Ectodermal cell (in vitro differentiated cells): ENCODE data around the gene MCM3.

ENCODE experiments used
- H3K27ac ChIP-seq: 2 replicates; pipeline ENCODE4 v1.7.0; 2013; ENCODE audit warnings: mild to moderate bottlenecking, low read depth, low read length; ENCODE audit not compliant: insufficient read depth, poor library complexity, severe bottlenecking
- H3K27me3 ChIP-seq: 2 replicates; pipeline ENCODE4 v1.7.0; 2013; ENCODE audit warnings: mild to moderate bottlenecking, low read length; ENCODE audit not compliant: insufficient read depth, control insufficient read depth, poor library complexity, severe bottlenecking
- H3K36me3 ChIP-seq: one replicate; pipeline ENCODE4 v1.7.0; 2013; ENCODE audit warnings: low read length; ENCODE audit not compliant: control insufficient read depth, insufficient read depth
- H3K4me1 ChIP-seq: one replicate; pipeline ENCODE4 v1.7.0; 2013; ENCODE audit warnings: low read length; ENCODE audit not compliant: control insufficient read depth, insufficient read depth
- H3K4me3 ChIP-seq: 2 replicates; pipeline ENCODE4 v1.7.0; 2013; ENCODE audit warnings: low read depth, low read length, control low read depth; ENCODE audit not compliant: insufficient read depth
- H3K9me3 ChIP-seq: 2 replicates; pipeline ENCODE4 v1.7.0; 2013; ENCODE audit warnings: mild to moderate bottlenecking, low read length, moderate library complexity; ENCODE audit not compliant: control insufficient read depth
- WGBS, 2 experiments: methylation state at CpG; one replicate each; pipeline ENCODE4 v1.1.7; 2013; ENCODE audit warnings: missing lambda C conversion rate in 2 of 2; 5-methylcytosine and 5-hydroxymethylcytosine counted together

Gene MCM3

GRCh38 chr6:52253494-52253893 lies 31.0 kb downstream of the MCM3 start:
- Histone ChIP-seq H3K27me3 (no peaks in the 10 kb centered on the region), H3K36me3 (no peaks in the 10 kb centered on the region), H3K27ac (no peak overlapping the region), H3K4me1 (no peaks in the 10 kb centered on the region), H3K9me3 (no peaks in the 10 kb centered on the region), H3K4me3 (no peak overlapping the region)
- 74 to 75% methylated on average over 9 of the region's 9 CpGs for WGBS, 2 experiments

GRCh38 chr6:52251113-52251512 lies 33.4 kb downstream of the MCM3 start:
- no peaks in the 10 kb centered on the region for H3K36me3 ChIP-seq
- H3K27ac ChIP-seq: no peak overlapping the region
- no peaks in the 10 kb centered on the region for H3K27me3 ChIP-seq
- H3K4me3 ChIP-seq: no peak overlapping the region
- no peaks in the 10 kb centered on the region for H3K9me3 ChIP-seq
- no peaks in the 10 kb centered on the region for H3K4me1 ChIP-seq

DNA sequence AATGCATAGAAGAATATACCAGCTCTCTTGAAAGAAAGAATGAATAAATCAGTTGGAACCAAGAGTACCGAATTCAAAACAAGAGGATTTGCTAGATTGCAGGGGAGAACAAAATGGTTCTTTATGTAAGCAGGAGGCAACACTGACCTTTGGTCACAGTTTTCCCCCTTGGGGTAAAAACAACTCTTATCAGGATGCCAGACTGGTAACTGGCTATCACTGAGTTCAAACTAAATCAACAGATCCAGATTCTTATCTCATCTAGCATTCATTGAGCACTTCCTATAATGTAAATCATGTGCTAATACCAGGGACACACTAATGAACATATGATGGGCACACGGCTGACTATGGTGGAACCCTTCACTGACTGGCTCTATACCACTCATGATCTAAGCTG lies 35.5 kb downstream of the MCM3 start:
- Histone ChIP-seq H3K27ac (no peak overlapping the region), H3K4me1 (no peaks in the 10 kb centered on the region), H3K4me3 (no peak overlapping the region), H3K27me3 (no peaks in the 10 kb centered on the region), H3K9me3 (no peaks in the 10 kb centered on the region), H3K36me3 (no peaks in the 10 kb centered on the region)
- WGBS, 2 experiments: 96% methylated on average over 2 of the region's 2 CpGs

DNA sequence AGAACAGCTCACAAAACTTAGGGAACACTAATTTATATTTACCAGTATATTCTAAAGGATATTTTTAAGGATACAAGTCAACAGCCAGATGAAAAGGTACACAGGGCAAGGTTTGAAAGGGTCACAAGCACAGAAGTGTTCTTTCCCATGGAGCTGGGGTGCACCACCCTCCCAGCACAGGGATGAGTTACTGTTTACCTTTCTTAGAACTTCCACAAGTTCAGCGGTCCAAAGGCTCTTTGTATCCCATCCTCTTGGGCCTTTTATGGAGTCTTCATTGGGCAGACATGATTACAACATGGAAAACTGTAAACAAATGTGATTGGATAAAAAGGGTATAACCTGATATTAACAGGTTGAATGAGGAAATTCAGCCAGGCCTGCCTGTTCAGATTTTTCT lies 39.1 kb downstream of the MCM3 start:
- WGBS, 2 experiments: 80 to 100% methylated on average over 1 of the region's 1 CpG
- no peak overlapping the region for H3K27ac ChIP-seq
- H3K4me3 ChIP-seq: no peak overlapping the region
- no peaks in the 10 kb centered on the region for H3K27me3 ChIP-seq
- H3K36me3 ChIP-seq: no peaks in the 10 kb centered on the region
- no peaks in the 10 kb centered on the region for H3K4me1 ChIP-seq
- no peaks in the 10 kb centered on the region for H3K9me3 ChIP-seq

DNA sequence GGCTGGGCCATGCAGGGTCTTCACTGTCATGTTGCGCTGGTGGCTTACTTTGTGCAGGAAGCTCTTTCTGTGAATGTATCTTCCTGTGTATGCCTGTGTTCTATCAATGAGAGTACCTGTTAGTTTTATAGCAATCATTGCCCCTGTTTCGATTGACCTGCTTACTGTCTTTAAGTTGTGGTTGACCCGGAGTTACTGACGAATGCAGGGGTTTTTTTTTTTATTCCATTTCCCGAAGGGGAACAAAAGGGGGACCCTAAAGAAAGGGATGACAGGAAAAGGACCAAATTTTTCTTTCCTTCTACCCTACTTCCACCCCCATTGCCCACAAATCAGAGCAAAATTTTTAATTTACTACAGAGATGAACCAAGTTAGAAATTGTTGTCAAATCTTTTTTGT lies 40.1 kb downstream of the MCM3 start, which contains the start of gene IL17F:
TSS of gene IL17F (minus strand) at position 101 of the 400 bp plus-strand sequence. CDS start at position 30, 71 bp downstream.
- Histone ChIP-seq H3K36me3 (no peaks in the 10 kb centered on the region), H3K4me3 (no peak within 1 kb of the TSS), H3K4me1 (no peaks in the 10 kb centered on the region), H3K9me3 (no peaks in the 10 kb centered on the region), H3K27ac (no peak within 1 kb of the TSS), H3K27me3 (no peaks in the 10 kb centered on the region)
- 86 to 91% methylated on average over 5 of the region's 5 CpGs for WGBS, 2 experiments

DNA sequence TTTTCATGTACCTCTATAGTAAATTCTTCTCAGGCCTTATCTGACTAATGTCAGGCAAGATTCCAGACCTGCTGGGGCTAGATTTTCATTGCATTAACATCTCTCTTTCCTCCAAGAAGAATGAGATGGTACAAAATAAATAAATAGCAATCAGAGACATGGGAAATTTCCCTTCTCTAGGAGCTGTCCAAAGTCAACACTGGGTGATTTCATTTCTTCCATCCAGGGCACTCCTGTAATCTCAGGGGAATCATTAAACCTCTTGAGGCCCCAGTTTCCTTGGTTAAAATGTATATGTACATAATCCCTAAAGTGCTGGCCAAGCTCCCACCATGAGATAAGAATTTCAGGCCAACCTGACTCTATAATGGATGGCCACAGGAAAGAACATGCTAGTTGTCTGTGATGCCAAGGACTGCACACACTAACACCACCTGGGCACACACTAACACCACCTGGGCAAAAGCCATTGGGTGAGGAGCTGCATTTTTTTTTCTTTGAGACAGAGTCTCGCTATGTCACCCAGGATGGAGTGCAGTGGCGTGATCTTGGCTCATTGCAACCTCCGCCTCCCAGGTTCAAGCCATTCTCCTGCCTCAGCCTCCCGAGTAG lies 41.2 kb downstream of the MCM3 start:
- Histone ChIP-seq H3K9me3 (no peaks in the 10 kb centered on the region), H3K4me3 (no peak overlapping the region), H3K27me3 (no peaks in the 10 kb centered on the region), H3K36me3 (no peaks in the 10 kb centered on the region), H3K4me1 (no peaks in the 10 kb centered on the region), H3K27ac (no peak overlapping the region)
- WGBS, 2 experiments: 92 to 96% methylated on average over 4 of the region's 4 CpGs

DNA sequence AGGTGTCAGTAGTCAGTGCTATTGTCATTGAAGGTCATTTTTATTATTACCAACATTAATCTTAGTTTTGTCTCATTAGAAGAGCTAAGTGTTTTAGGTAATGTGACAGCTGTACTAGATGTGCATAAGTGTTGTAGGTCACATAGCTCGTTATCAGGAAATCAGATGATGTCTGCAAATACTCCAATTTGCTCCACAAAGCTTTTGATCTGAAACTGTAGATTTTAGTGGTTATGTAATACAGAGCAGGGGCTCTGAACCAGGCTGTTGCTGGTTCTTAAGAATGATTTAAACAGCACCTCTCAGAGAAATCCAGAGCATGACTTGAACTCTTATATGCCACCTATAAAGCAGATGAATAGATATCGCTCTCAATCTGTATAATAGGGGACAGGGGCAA lies 42.7 kb downstream of the MCM3 start:
- Histone ChIP-seq H3K4me3 (no peak overlapping the region), H3K27ac (no peak overlapping the region), H3K9me3 (no peaks in the 10 kb centered on the region), H3K36me3 (no peaks in the 10 kb centered on the region), H3K4me1 (no peaks in the 10 kb centered on the region), H3K27me3 (no peaks in the 10 kb centered on the region)
- 84 to 89% methylated on average over 2 of the region's 2 CpGs for WGBS, 2 experiments

GRCh38 chr6:52233975-52234823 lies 50.3 kb downstream of the MCM3 start:
- WGBS, 2 experiments: 69% methylated on average over 14 to 15 of the region's 15 CpGs
- H3K9me3 ChIP-seq: no peaks in the 10 kb centered on the region
- H3K27ac ChIP-seq: no peak overlapping the region
- no peak overlapping the region for H3K4me3 ChIP-seq
- no peaks in the 10 kb centered on the region for H3K27me3 ChIP-seq
- H3K36me3 ChIP-seq: no peaks in the 10 kb centered on the region
- no peaks in the 10 kb centered on the region for H3K4me1 ChIP-seq

DNA sequence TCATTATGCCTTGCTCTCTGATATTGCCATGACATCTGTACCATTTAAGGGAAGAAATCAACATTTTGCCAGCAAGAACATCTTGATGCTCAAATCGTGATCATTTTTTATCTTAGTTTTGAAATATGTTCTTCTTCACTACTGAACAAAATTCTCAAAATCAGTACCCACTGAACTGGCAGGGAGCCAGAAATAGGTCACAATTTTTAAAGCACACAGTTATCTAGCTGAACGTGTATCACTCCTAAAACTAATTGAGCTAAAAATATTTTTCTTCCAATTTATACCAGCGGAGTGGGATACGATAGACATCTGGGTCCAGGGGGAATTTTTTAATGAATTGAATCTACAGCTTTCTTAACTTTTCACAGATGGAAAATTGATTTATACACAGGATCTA lies 51.5 kb downstream of the MCM3 start:
- Histone ChIP-seq H3K4me1 (no peaks in the 10 kb centered on the region), H3K36me3 (no peaks in the 10 kb centered on the region), H3K9me3 (no peaks in the 10 kb centered on the region), H3K27me3 (no peaks in the 10 kb centered on the region), H3K4me3 (no peak overlapping the region), H3K27ac (no peak overlapping the region)
- 75 to 89% methylated on average over 2 to 3 of the region's 4 CpGs for WGBS, 2 experiments

DNA sequence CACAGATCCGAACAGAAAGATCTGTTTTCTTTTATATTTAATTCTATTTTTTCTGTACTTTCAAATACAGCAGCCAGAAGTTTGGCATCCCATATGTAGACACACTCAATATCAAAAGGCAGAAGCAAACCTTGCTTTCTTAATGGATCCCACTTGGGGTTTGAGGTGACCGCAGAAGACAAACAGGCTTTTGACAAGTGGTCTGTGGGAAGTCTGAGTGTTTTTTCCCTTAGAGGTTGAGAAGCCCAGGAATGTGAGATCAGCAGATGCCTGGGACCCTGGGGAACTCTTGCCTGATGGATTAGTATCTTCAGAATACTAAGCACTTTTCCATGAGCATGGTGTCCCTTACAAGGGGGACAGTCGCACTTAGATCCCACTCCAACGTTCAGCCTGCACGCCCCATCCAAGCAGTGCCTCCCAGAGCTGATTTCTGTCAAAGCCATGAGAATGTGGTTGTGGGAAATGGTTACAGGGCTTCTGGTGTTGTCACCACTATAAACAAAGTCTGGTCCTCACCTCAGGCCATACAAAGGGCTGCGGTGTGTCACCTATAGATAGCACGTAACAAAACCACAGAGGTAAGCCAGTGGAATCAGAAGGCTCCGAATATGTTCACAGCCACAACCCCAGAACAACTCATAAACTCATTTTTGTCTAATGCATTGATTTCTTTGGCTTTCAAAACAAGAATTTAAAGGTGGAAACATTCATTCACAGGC lies 53.0 kb downstream of the MCM3 start:
- Histone ChIP-seq H3K27me3 (no peaks in the 10 kb centered on the region), H3K36me3 (no peaks in the 10 kb centered on the region), H3K4me3 (no peak overlapping the region), H3K9me3 (no peaks in the 10 kb centered on the region), H3K4me1 (no peaks in the 10 kb centered on the region), H3K27ac (no peak overlapping the region)
- 92 to 95% methylated on average over 7 to 8 of the region's 8 CpGs for WGBS, 2 experiments
